ENCODE results near the gene ATP13A4.

The ATP13A4 gene

GRCh38 chr3:193391902-193392301, 162.8 kb downstream of the ATP13A4 start:
- no peak for DNase-seq (ENCODE audit: low read depth)

- DNase-seq (ENCODE audit: low read depth): no peak
These were observed 165.4 kb downstream of the ATP13A4 start for GRCh38 chr3:193389335-193389734.

- DNase-seq (ENCODE audit: low read depth): no peak
These were observed 166.3 kb downstream of the ATP13A4 start for GRCh38 chr3:193388361-193388760.

- DNase-seq (ENCODE audit: low read depth): no peak
These were observed 167.1 kb downstream of the ATP13A4 start for GRCh38 chr3:193387596-193387995.

GRCh38 chr3:193378706-193379105, 176.0 kb downstream of the ATP13A4 start, which contains the start of gene ATP13A5:
ATP13A5 (minus strand) TSS chr3:193378753; CDS start chr3:193378725, 28 bp downstream.
- no peak for DNase-seq (ENCODE audit: low read depth)

GRCh38 chr3:193377591-193377990, 177.1 kb downstream of the ATP13A4 start:
- DNase-seq (ENCODE audit: low read depth): no peak

GRCh38 chr3:193375614-193376013, 179.1 kb downstream of the ATP13A4 start:
- no peak for DNase-seq (ENCODE audit: low read depth)

- DNase-seq (ENCODE audit: low read depth): no peak
These were observed 181.9 kb downstream of the ATP13A4 start for GRCh38 chr3:193372783-193373182.

GRCh38 chr3:193367868-193368267, 186.8 kb downstream of the ATP13A4 start:
- DNase-seq (ENCODE audit: low read depth): no peak

- no peak for DNase-seq (ENCODE audit: low read depth)
These were observed 197.4 kb downstream of the ATP13A4 start for GRCh38 chr3:193357291-193357690.

- no peak for DNase-seq (ENCODE audit: low read depth)
These were observed 200.3 kb downstream of the ATP13A4 start for GRCh38 chr3:193354423-193354822.
